T-helper 2 cell treated with Interferon-gamma antibody and Interleukin-4, amounts not matched to agents 100 ng/mL and 5 ng/mL, for 36 hours (primary cell): ENCODE data around the gene MIOX. TPM values are rescaled to one million over a fixed set of nuclear protein-coding genes. Genes with fewer than 3 reads are reported as not detected.

Experiments used
- intact Hi-C: fragments of 100-400 bp; cut with micrococcal nuclease; formaldehyde crosslinking; loops from one replicate; pipeline ENCODE4 v1.15.1; 2023
- total RNA-seq: library from RNA; stranded (reverse); gene quantifications from 2 replicates; pipeline ENCODE4 v1.2.3, GENCODE V29; 2022

The MIOX gene
- total RNA-seq, 1 donor from 2014 or later = 0.14 TPM

DNA sequence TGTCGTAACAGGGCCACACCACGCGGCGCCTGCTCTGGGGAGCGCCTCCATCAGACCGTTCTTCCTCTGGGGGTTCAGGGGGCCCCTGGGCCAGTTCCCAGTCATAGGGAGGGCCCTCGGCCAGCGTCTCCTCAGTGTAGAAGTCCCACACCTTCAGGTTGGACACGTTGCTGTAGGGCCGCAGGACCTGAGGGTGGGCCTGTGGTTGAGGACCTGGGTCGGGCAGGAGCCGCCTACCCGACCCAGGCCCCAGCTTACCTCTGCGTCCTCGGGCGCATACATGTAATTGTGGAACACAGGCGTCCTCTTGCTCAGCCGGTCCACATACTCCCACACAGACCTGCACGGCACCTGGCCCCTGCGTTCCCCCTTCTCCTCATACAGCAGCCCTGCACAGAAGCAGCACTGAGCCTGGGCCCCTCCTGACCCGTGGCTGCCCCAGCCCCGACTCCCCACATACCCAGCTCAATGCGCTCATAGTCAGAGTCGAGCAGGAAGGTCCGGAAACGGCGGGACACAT is 32.0 kb upstream of the MIOX start:
- intact Hi-C loops = no loop called here

- intact Hi-C loops = no loop called here
Observed at GRCh38 chr22:50455201-50455600, 31.5 kb upstream of the MIOX start.

DNA sequence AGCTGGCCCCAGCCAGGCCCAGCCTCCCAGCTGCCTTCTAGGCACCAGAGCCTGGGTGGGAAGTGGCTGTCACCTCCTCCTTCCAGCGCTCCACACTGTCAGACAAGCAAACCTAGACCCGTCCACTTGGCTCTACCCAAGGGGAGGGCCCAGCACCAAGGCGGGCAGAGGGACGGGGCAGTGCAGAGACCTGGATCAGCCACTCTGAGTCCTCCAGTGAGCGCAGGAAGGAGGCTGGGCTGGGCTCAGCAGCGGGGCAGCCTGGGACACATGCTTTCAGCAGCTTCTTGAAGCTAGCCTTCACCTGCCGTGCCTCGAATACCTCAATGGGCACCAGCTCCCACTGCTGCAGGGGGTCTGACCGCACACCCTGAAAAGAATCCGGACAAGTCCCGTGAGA is 30.6 kb upstream of the MIOX start:
- intact Hi-C loops = no loop called here

GRCh38 chr22:50456466-50457234 is 30.0 kb upstream of the MIOX start:
- intact Hi-C loops = no loop called here

DNA sequence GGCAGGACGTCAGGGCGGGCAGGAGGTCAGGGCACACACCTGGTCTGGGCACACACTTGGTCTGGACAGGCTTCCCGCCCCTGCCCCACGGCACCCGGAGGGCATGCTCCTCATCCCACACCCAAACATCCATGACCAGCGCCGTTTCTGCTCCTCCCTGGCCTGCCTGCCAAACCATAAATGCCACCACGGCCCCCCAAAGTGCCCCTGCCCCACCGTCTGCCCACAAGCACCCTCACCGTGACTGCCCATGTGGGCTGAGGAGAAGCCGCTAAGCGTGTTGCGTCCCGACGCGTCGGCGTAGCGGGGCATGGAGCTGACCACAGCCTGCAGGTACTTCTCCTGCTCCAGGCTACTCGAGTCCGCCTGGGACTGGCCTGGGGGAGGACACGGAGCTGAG is 27.6 kb upstream of the MIOX start:
- intact Hi-C loops = no loop called here

DNA sequence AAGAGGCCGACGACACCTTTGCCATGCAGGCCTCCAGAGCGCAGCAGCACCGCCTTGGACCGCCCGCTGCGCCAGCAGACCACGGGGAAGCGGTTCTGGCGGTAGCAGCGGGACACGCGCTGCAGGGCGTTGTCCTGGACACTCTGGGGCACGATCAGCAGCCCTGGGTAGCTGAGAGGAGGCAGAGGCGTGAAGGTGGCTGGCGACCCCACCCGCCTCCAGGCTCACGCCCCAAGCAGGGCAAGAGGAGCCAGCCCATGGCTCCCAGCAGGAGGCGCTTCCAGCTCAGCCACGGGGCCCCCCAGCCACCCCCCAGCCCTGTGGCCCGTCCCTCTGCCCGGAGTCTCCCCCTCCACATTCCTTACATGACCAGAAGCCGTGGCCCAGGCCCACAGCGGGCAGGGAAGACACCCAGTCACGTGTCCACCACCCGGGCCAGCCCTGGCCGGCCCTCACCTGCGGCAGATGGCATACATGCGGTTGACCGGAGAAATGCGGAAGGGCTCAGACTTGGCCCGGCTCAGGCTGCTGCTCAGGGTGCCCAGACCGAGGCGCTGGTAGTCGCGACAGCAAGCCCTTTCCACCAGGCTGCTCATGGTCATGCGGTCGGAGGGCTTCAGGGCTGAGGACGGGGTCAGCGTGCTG is 27.0 kb upstream of the MIOX start:
- intact Hi-C loops = no loop called here

GRCh38 chr22:50460938-50461337 is 25.7 kb upstream of the MIOX start:
- intact Hi-C loops = no loop called here

- intact Hi-C loops = no loop called here
Observed at GRCh38 chr22:50461536-50461935, 25.1 kb upstream of the MIOX start.

GRCh38 chr22:50461979-50462540 is 24.6 kb upstream of the MIOX start:
- intact Hi-C loops = no loop called here

DNA sequence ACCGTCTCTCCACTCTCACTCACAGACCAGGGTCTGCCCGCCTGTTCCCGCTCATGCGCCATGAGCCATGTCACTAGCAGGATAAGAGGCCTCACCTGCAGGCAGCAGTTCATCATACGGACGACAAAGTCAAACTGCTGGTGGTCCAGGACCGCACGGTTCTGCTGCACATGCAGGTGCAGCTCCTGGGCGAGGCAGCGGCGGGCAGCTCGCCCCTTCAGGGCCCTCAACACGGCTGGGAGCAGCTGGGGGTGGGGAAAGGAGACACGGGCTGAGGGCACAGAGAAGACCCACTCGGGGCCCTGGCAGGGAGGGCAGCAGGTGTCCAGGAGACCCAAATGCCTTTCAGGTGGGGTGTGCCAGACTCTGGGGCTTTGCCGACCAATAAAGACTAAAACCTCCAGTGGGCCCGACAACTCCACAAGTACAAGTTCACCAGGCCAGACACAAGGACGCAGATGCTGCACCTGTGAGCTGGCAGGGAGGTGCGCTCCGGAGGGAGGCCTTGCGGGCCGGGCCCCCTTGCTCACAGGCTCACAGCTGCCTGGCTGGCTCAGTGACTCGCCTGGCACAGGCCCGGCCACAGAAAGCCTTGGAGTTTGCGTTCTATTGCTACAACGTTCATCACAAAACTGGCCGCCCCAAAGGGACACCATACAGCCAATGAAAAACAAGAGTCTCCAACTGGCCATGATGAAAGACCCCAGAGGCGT is 23.3 kb upstream of the MIOX start:
- intact Hi-C loops = no loop called here

GRCh38 chr22:50464451-50464850 is 22.2 kb upstream of the MIOX start:
- intact Hi-C loops = no loop called here

GRCh38 chr22:50465066-50465930 is 21.4 kb upstream of the MIOX start:
- intact Hi-C loops = no loop called here

DNA sequence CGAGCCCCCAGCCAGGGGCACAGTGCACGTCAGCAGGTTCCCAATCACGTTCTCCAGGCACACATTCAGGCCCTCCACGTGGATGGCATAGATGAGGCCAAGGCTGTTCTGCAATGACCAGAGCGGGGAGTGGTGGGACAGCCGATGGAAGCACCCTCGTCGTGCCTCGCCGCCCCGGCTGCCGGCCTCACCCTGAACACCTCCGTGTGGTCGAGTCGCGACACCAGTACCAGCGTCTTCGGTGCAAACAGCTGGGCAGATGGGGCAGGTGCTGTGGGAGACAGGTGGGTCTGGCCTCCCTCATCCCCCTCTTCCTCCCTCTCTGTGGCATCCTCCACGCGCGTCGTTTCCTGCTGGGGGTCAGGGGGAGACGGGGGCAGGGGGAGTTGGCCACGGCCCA is 19.3 kb upstream of the MIOX start:
- intact Hi-C loops = no loop called here

DNA sequence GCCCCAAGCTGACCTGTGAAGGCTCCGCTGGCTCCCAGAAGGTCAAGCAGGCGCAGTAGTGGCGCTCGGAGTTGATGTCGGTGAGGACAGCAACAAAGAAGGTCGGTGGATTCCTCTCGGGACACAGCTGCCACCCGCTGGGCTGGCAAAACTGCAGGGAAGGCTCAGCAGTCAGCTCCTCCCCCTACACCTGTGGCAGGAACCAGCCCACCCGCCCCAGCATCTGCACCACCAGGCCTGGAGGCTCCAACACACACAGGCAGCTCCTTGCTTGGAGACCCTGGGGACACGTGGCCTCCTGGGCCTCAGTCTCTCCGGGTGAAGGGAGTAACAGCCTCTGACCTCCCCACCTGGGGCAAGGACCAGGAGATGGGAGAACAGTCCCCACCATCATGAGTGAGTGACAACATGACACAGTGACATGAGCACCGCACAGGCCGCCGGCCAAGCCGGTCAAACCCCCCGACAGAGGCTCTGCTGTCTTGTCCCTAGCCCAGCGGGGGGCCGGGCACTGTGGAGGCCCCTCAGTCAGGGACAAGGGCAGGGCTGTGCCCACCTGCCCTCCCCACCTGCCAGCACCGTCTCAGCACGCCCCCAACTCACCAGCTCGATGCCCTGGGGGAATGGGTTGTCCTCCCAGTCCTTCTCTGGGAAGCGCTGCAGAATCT is 18.8 kb upstream of the MIOX start:
- intact Hi-C loops = no loop called here

DNA sequence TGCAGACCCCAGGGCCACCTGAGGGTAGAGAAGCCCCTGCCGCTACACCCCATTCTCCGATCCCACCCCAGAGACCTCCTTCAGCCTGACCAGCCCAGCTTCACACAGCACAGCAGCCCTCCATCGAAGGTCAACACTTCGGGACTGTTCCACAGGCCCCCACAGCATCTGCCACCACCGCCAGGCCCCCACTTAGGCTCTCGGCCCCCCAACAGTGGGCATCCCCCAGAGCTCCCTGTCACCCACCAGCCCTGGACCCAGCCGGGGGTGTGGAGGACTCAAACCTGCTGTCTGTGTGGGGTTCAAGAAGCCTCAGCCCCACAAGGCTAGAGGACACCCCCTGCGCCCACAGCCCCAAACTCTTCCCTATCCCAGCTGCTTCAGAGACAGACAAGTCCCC is 18.0 kb upstream of the MIOX start:
- intact Hi-C loops = no loop called here

DNA sequence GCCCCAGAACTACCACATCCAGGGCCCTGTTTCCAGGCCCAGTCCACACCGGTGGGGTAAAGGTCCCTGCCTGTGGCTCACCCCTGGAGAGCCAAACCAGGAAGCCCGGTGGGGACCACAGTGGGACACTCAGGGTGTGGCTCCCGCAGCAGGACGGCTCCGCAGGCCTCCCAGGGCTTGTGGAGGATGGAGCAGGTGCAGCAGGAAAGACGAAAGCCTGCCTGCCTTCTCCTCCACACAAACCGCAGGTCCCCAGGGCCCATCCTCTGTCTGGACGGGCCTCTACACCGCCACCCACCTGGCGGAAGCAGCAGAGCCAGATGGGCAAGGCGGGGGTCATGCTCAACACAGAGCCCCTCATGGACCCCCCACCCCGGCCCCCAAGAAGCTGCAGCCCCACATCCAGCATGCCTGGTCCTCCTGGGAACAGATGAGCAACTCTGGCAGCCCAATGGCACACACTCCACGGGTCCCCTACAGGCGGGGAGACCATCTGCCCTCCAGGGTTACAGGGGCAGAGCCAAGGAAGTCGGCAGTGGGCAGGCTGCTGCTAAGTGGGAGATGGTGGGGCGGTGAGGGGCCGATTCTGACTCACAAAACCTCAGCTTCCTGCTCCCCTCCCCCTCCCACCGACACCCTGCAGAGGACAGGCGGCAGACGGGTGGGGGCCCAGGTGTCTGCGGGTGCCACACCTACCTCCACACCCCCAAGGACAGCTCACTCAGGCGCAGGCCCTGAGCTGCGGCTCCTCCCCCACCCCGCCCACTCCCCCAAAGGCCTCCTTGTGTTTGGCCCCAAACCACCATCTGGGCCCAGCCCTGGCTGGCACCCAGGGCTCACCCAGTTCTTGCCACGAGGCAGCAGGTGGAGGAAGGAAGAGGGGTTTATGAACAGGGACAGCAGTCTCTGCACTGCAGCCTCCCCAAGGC is 17.0 kb upstream of the MIOX start:
- intact Hi-C loops = loop anchor here (2.0 to 5.0 kb wide), 2 partner anchors 127 to 151 kb away; partner anchors contain the start of gene PPP6R2

- intact Hi-C loops = loop anchor here (2.0 to 5.0 kb wide), 2 partner anchors 128 to 150 kb away; partner anchors contain the start of gene PPP6R2
Observed at GRCh38 chr22:50470491-50470890, 16.2 kb upstream of the MIOX start.

DNA sequence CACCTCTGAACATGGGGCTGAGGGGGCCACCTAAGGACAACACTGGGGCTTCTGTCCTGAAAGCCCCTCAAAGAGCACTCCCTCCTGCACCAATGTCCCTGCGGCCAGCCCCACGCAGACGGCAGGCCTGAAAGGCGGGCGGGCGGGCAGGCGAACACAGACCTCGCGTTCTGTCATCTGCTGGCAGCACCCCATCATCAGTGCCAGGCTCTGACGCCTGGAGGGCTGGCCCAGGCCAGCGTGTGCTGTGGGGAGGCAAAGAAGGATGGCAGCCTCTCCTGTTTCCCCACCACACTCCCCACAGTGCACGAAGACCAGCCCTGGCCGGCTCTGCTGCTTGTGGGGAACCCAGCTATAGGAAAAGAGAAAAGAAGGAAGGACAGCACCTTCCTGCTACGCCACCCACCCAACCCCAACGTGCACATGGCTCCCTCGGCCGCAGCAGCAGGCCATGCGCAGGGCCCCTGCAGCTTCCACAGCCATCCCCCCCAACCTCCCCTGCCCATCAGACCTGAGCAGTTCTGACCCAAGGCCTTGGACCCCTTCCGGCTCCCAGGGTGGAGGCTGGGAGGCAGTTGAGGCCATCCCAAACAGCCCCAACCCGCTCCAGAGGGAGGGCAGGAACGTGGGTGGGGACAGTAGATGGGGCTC is 15.3 kb upstream of the MIOX start:
- intact Hi-C loops = loop anchor here (2.0 to 5.0 kb wide), 2 partner anchors 129 to 149 kb away; partner anchors contain the start of gene PPP6R2
